ENCODE results near the gene CYSRT1. TPM values are rescaled to one million over a fixed set of nuclear protein-coding genes. Genes with fewer than 3 reads are reported as not detected.

The CYSRT1 gene
- 10 to 100 TPM in 2 of 3 donors, 1 to 10 TPM in 1; 8.5 to 13.9 (median 12.8) TPM for polyA plus RNA-seq (ENCODE audit: insufficient read length in 3 of 3)
- long read RNA-seq, donor 1, partial matches to known transcripts, result 9 of 9 reads
- long read RNA-seq, donor 1, other reads (novel, unspliced or antisense), result 0 of 9 reads
- long read RNA-seq, donor 2, result 0 reads
- long read RNA-seq, donor 3, partial matches to known transcripts, result 0 of 2 reads
- long read RNA-seq, donor 3, other reads (novel, unspliced or antisense), result 0 of 2 reads
- long read RNA-seq, donor 4, partial matches to known transcripts, result 0 of 1 reads
- long read RNA-seq, donor 4, other reads (novel, unspliced or antisense), result 0 of 1 reads
- long read RNA-seq, donor 5, result 0 reads
- long read RNA-seq, donor 6, result 0 reads
- long read RNA-seq, donor 7, partial matches to known transcripts, result 14 of 14 reads
- long read RNA-seq, donor 7, other reads (novel, unspliced or antisense), result 0 of 14 reads
- long read RNA-seq, donor 8, partial matches to known transcripts, result 0 of 1 reads
- long read RNA-seq, donor 8, other reads (novel, unspliced or antisense), result 0 of 1 reads
- long read RNA-seq, donor 9, partial matches to known transcripts, result 0 of 7 reads
- long read RNA-seq, donor 9, other reads (novel, unspliced or antisense), result 5 of 7 reads
- long read RNA-seq, donor 10, result 0 reads
- long read RNA-seq, donor 11, partial matches to known transcripts, result 0 of 1 reads
- long read RNA-seq, donor 11, other reads (novel, unspliced or antisense), result 0 of 1 reads
- long read RNA-seq, donor 12, partial matches to known transcripts, result 0 of 1 reads
- long read RNA-seq, donor 12, other reads (novel, unspliced or antisense), result 0 of 1 reads
- long read RNA-seq, donor 13, result 0 reads
- long read RNA-seq, donor 14, partial matches to known transcripts, result 0 of 1 reads
- long read RNA-seq, donor 14, other reads (novel, unspliced or antisense), result 0 of 1 reads
- long read RNA-seq, donor 15, result 0 reads
- long read RNA-seq, donor 16, partial matches to known transcripts, result 10 of 14 reads
- long read RNA-seq, donor 16, other reads (novel, unspliced or antisense), result 0 of 14 reads

GRCh38 chr9:137224830-137225694 is at the start of gene CYSRT1:
Gene CYSRT1, plus strand, starts transcription at chr9:137225174. Its CDS starts 448 bp downstream, at chr9:137225622.
- no peak for DNase-seq (ENCODE audit: extremely low read depth in 1 of 11, low read depth in 9 of 11, low spot score in 4 of 11)

- DNase-seq (ENCODE audit: extremely low read depth in 1 of 11, low read depth in 9 of 11, low spot score in 4 of 11), result no peak
These were observed 49.5 kb upstream of the CYSRT1 start for GRCh38 chr9:137175345-137175961.

- no peak for DNase-seq (ENCODE audit: extremely low read depth in 1 of 11, low read depth in 9 of 11, low spot score in 4 of 11)
These were observed 48.4 kb upstream of the CYSRT1 start for GRCh38 chr9:137176302-137177182.

- DNase-seq (ENCODE audit: extremely low read depth in 1 of 11, low read depth in 9 of 11, low spot score in 4 of 11), result no peak
These were observed 46.6 kb upstream of the CYSRT1 start for GRCh38 chr9:137178201-137178938.

- no peak for DNase-seq (ENCODE audit: extremely low read depth in 1 of 11, low read depth in 9 of 11, low spot score in 4 of 11)
These were observed 45.9 kb upstream of the CYSRT1 start for GRCh38 chr9:137178939-137179630.

- DNase-seq (ENCODE audit: extremely low read depth in 1 of 11, low read depth in 9 of 11, low spot score in 4 of 11), result no peak
These were observed 45.2 kb upstream of the CYSRT1 start for GRCh38 chr9:137179761-137180160.

GRCh38 chr9:137180491-137180890 is 44.5 kb upstream of the CYSRT1 start:
- DNase-seq (ENCODE audit: extremely low read depth in 1 of 11, low read depth in 9 of 11, low spot score in 4 of 11), result no peak

GRCh38 chr9:137181680-137182079 is 43.3 kb upstream of the CYSRT1 start:
- DNase-seq (ENCODE audit: extremely low read depth in 1 of 11, low read depth in 9 of 11, low spot score in 4 of 11), result no peak

- DNase-seq (ENCODE audit: extremely low read depth in 1 of 11, low read depth in 9 of 11, low spot score in 4 of 11), result no peak
These were observed 42.1 kb upstream of the CYSRT1 start for GRCh38 chr9:137182836-137183235.

GRCh38 chr9:137183980-137184595 is 40.9 kb upstream of the CYSRT1 start:
- DNase-seq (ENCODE audit: extremely low read depth in 1 of 11, low read depth in 9 of 11, low spot score in 4 of 11), result no peak

GRCh38 chr9:137184881-137185660 is 39.9 kb upstream of the CYSRT1 start:
- DNase-seq (ENCODE audit: extremely low read depth in 1 of 11, low read depth in 9 of 11, low spot score in 4 of 11), result no peak

GRCh38 chr9:137185921-137186320 is 39.1 kb upstream of the CYSRT1 start:
- no peak for DNase-seq (ENCODE audit: extremely low read depth in 1 of 11, low read depth in 9 of 11, low spot score in 4 of 11)

GRCh38 chr9:137186385-137186784 is 38.6 kb upstream of the CYSRT1 start:
- no peak for DNase-seq (ENCODE audit: extremely low read depth in 1 of 11, low read depth in 9 of 11, low spot score in 4 of 11)

GRCh38 chr9:137187386-137187785 is 37.6 kb upstream of the CYSRT1 start:
- DNase-seq (ENCODE audit: extremely low read depth in 1 of 11, low read depth in 9 of 11, low spot score in 4 of 11), result no peak

- no peak for DNase-seq (ENCODE audit: extremely low read depth in 1 of 11, low read depth in 9 of 11, low spot score in 4 of 11)
These were observed 36.9 kb upstream of the CYSRT1 start for GRCh38 chr9:137188086-137188489.
